ENCODE measurements around the gene CEACAM18.
"Not testable (repeated sequence)": the region's sequence is repeated elsewhere in the genome, so short reads cannot be mapped to it uniquely, and the experiment has no call there.

Gene CEACAM18

GRCh38 chr19:51461723-51462161, 16.6 kb upstream of the CEACAM18 start:
- no peak for DNase-seq (ENCODE audit: low read depth)

- DNase-seq (ENCODE audit: low read depth) = no peak
These were observed 16.1 kb upstream of the CEACAM18 start for GRCh38 chr19:51462276-51462675.

- DNase-seq (ENCODE audit: low read depth) = no peak
These were observed 15.7 kb upstream of the CEACAM18 start for GRCh38 chr19:51462681-51463080.

- not testable (repeated sequence) for DNase-seq (ENCODE audit: low read depth)
These were observed 14.3 kb upstream of the CEACAM18 start for GRCh38 chr19:51463976-51464581.

- no peak for DNase-seq (ENCODE audit: low read depth)
These were observed 11.6 kb upstream of the CEACAM18 start for GRCh38 chr19:51466723-51467122.

GRCh38 chr19:51467864-51468544, 10.3 kb upstream of the CEACAM18 start:
- DNase-seq (ENCODE audit: low read depth) = no peak

- DNase-seq (ENCODE audit: low read depth) = no peak
These were observed 9.8 kb upstream of the CEACAM18 start for GRCh38 chr19:51468545-51468920.

DNA sequence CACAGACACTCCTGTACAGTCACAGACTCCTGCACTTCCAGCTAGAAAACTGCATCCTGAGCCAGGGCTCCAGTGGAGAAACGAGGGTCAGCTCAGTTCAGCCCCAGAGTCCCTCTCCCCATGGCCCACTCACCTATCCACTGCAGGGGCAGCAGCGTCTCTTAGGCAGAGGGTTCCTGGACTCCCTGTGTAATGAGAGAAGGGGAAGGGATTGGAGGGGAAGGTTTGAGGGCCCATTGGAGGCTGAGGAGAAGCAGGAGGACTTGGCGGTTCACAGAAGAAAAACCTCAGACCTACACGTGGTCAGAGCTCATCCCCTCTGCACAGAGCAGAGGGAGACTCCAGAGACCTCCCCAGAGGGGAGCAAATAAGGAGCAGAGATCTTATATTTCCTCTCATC, 9.2 kb upstream of the CEACAM18 start:
- DNase-seq (ENCODE audit: low read depth) = no peak

DNA sequence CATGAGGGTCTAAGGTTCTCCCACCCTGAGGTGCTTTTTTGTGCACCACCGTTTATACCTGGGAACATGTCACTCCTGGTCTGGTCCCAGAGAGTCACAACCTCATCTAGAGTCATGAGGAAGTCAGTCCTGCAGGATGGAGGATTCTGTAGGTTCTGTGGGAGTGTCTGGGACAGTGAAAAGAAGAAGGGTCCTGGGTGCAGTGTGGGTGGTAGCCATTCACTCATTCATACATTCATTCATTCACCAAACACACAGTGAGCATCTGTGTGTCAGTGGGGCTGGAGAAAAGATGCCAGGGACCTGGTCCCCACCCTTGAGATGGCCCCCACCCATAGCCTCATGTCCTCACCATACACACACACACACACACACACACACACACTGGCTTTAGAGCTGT, 8.7 kb upstream of the CEACAM18 start:
- DNase-seq (ENCODE audit: low read depth) = no peak

DNA sequence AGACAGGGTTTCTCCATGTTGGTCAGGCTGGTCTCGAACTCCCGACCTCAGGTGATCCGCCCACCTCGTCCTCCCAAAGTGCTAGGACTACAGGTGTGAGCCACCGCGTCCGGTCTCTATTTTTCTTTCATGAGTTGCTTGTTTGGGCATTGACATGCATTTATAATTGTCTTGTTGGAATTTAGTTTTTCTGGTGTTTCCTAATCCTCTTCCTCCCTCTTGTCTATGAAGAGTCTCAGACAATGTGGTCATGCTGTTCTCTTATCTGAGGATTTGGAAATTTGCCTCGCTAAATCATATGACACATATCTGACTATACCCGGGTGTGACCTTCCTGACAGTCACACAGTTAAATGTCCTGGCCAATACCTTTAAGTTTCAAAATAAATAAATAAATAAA, 7.4 kb upstream of the CEACAM18 start:
- no peak for DNase-seq (ENCODE audit: low read depth)

- no peak for DNase-seq (ENCODE audit: low read depth)
These were observed 6.8 kb upstream of the CEACAM18 start for GRCh38 chr19:51471527-51471926.

DNA sequence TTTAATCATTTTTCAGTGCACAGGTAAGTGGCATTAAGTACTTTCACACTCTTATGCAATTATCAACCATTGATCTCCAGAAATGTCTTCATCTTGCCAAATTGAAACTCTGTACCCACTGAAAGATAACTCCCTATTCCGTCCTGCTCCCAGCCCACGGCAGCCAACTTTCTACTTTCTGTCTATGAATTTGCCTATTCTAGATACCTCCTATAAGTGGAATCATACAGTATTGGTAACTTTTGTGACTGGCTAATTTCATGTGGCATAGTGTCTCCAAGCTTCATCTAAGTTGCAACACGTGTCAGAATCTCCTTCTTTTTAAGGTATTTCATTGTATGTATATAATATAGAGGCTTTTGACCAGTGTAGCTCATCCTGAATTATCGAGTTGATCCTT, 5.7 kb upstream of the CEACAM18 start:
- no peak for DNase-seq (ENCODE audit: low read depth)

GRCh38 chr19:51473009-51473707, 5.2 kb upstream of the CEACAM18 start:
- peak; percentile 84 for DNase-seq (ENCODE audit: low read depth)

DNA sequence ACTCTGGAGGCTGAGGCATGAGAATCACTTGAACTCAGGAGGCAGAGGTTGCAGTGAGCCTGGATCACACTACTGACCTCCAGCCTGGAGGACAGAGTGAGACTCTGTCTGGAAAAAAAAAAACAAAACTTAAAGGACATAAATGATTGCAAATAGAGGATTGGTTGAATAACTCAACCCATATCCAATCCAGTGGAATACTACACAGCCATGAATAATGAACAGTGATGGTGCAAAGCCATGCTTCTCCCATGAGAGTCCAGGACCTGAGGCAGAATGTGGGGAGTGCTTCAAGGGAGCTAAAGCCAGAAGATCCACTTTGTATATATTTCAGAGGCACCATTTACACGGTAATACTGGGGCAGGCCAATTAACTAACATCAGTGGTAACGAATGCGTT, 2.2 kb upstream of the CEACAM18 start:
- DNase-seq (ENCODE audit: low read depth) = no peak

DNA sequence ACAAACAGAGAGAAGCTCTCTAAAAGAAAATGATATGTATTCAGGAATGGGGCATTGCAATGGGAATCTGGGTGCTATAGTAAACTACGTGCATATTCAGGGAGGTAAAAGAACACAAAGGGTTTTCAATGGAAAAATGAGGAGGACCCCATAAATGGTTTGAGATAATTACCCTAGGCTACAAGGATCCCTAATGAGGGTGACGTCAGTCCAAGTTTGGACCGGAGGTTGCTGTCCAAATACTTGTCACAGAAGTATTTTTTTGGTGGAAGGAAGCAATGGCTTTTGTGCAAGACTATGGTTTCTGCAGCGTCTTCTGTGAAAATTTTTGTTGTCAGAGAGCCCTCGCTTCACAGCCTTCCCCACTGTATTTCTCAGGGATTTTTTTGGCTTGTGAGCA, 995 bp upstream of the CEACAM18 start:
- no peak for DNase-seq (ENCODE audit: low read depth)

DNA sequence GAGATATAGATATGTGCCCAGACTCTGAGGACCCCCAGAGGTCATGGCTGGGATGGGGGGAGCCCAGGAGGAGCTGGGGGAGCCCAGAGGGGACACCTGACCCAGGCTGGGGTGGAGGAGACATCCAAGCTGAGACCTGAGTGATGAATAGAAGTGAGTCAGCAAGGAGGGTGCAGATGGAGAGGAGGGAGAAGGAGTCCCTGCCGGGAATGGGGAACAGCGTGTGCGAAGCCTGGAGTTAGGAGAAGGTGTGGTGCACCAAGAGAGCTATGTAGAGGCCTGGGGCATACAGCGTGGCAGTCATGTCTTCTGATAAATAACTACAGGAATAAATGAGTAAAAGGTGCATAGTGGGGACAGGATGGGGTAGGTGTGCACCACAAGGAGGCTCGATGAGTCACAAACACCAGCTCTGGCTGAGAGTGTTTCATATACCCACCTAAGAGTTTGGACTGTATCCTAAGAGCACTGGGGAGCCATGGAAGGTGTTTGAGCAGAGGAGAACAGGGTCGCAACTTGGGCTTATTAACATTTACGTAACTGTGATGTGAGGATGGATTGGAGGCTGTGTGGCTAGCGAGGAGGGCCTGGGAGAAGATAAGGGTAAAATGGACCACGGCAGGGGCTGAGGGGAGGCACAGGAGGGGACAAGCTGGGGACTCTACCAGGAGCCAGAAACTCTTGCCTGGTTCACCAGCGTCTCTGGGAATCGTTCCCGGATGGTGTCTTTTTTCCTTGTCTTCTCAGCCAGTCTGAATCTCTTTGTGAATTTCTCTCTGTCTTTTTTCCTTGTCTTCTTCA, 1.4 kb downstream of the CEACAM18 start:
- no peak for DNase-seq (ENCODE audit: low read depth)

DNA sequence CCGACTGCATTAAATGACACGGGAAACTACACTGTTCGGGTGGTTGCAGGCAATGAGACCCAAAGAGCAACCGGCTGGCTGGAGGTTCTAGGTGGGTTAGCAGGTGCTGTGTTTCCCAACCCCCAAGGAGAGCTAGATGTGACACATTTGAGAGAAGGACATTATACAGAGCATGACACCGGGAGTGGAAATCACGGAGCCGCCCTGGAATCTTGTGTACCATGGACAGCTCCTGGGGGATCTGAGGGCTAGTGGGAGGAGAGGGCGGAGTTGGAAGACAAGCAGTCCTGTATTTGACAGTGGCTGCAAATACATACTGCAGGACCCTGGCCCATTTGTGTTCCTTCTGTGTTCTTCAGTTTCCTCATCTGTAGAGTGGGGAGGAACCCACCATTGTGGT, 2.3 kb downstream of the CEACAM18 start:
- DNase-seq (ENCODE audit: low read depth) = no peak

DNA sequence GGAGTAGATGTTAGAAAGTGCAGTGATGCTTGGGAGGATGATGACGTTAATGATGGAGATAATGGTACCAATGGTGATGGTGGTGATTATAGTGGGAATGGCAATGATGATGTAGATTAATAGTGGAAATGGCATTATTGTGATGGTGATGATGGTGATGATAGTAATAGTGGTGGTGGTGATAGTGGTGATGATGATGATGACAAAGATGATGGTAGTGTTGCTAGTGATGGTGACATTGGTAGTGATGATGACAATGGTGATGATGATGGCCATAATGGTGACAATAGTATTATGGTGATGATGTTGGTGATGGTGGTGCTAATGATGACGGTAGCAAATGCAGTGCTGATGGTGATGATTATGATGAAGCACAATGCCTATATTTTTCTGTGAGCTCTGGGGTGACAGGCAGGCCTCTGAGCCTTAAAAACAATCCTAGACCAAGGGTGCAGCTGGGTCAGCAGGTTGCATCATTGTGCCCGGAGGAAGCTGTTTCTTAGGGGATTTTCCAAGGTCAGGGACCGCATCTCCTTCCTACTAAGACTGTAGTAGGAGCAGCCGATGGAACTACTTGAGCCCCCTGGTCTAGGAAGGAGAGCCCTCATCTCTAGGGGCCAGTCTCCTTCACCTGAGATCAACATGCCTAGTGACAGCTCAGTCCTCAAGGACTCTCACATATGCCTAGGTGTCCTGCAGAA, 7.8 kb downstream of the CEACAM18 start:
- DNase-seq (ENCODE audit: low read depth) = no peak

DNA sequence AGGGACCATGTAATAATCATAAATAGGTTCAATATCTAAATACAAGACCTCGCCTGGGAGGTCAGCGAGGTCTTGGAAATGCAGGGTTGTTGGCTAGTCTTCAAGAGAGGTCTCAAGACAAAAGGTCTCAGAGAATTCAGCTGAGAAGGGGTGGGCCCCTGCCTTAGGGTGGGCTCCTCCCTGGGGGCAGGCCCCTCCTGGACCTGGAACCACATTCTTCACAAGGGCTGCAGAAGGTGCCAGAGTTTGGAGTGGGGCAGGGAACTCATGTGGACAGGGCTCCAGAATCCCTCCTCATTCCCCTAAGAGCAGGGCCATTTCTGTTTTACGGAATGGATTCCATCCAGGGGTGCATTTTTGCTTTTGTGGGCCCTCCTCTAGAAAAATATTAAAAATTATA, 10.2 kb downstream of the CEACAM18 start:
- DNase-seq (ENCODE audit: low read depth) = no peak

- DNase-seq (ENCODE audit: low read depth) = no peak
These were observed 10.8 kb downstream of the CEACAM18 start for GRCh38 chr19:51489113-51489512.

- DNase-seq (ENCODE audit: low read depth) = no peak
These were observed 12.3 kb downstream of the CEACAM18 start for GRCh38 chr19:51490676-51491075.

- DNase-seq (ENCODE audit: low read depth) = no peak
These were observed 13.2 kb downstream of the CEACAM18 start for GRCh38 chr19:51491586-51491985.

Measured in stimulated activated CD8-positive, alpha-beta memory T cell treated with anti-CD3 and anti-CD28 coated beads, Interleukin-15, amount 100 ng/mL, for 1 hour (primary cell).